Measurements from ENCODE around the gene SYNE3.
A peak's percentile ranks its signal among the peaks of the same experiment; 100 is the strongest.

The SYNE3 gene

GRCh38 chr14:95541346-95541745, 24.9 kb upstream of the SYNE3 start:
- DNase-seq (ENCODE audit: low spot score): no peak

GRCh38 chr14:95540236-95540855, 23.9 kb upstream of the SYNE3 start:
- DNase-seq (ENCODE audit: low spot score): no peak

- DNase-seq (ENCODE audit: low spot score): no peak
These were observed 22.5 kb upstream of the SYNE3 start for GRCh38 chr14:95538801-95539509.

GRCh38 chr14:95537298-95538089, 21.0 kb upstream of the SYNE3 start:
- no peak for DNase-seq (ENCODE audit: low spot score)

- DNase-seq (ENCODE audit: low spot score): no peak
These were observed 20.2 kb upstream of the SYNE3 start for GRCh38 chr14:95536671-95537070.

GRCh38 chr14:95536036-95536593, 19.7 kb upstream of the SYNE3 start:
- DNase-seq (ENCODE audit: low spot score): no peak

- no peak for DNase-seq (ENCODE audit: low spot score)
These were observed 19.0 kb upstream of the SYNE3 start for GRCh38 chr14:95535226-95536021.

- peak; percentile 99 for DNase-seq (ENCODE audit: low spot score)
These were observed 18.1 kb upstream of the SYNE3 start, which contains the start of gene GLRX5 for GRCh38 chr14:95534299-95535225. GLRX5 (plus strand) TSS chr14:95535050; CDS start chr14:95535090, 40 bp downstream.

GRCh38 chr14:95533822-95534221, 17.4 kb upstream of the SYNE3 start:
- DNase-seq (ENCODE audit: low spot score): no peak

- no peak for DNase-seq (ENCODE audit: low spot score)
These were observed 17.0 kb upstream of the SYNE3 start for GRCh38 chr14:95533391-95533821.

- DNase-seq (ENCODE audit: low spot score): no peak
These were observed 15.5 kb upstream of the SYNE3 start for GRCh38 chr14:95531969-95532368.

- no peak for DNase-seq (ENCODE audit: low spot score)
These were observed 15.0 kb upstream of the SYNE3 start for GRCh38 chr14:95531473-95531872.

GRCh38 chr14:95530473-95531276, 14.2 kb upstream of the SYNE3 start:
- DNase-seq (ENCODE audit: low spot score): no peak

- DNase-seq (ENCODE audit: low spot score): no peak
These were observed 12.8 kb upstream of the SYNE3 start for GRCh38 chr14:95529216-95529615.

GRCh38 chr14:95527387-95528002, 11.0 kb upstream of the SYNE3 start:
- no peak for DNase-seq (ENCODE audit: low spot score)

GRCh38 chr14:95526483-95527386, 10.3 kb upstream of the SYNE3 start:
- DNase-seq (ENCODE audit: low spot score): no peak

- DNase-seq (ENCODE audit: low spot score): no peak
These were observed 9.5 kb upstream of the SYNE3 start for GRCh38 chr14:95525999-95526398.

Data from COLO829 (cell line).